Esophagus muscularis mucosa (tissue), 4 donors: ENCODE measurements around the gene CAPN10.

Experiments
- CTCF ChIP-seq, 3 experiments: fragments of 200-600 bp in 2 of 3; fragments of 450-650 bp in 1 of 3; sonication (generic) in 2 of 3; IDR thresholded peaks; one replicate each; pipeline ENCODE4 v1.5.1; 2017 to 2019; ENCODE audit warnings: antibody characterized with exemption in 3 of 3, mild to moderate bottlenecking in 2 of 3, moderate library complexity in 1 of 3
- EP300 ChIP-seq: sonication (generic); formaldehyde crosslinking; IDR thresholded peaks from one replicate; pipeline ENCODE4 v1.6.1; 2017; ENCODE audit warnings: antibody characterized with exemption
- POLR2A ChIP-seq: fragments of 450-650 bp; IDR thresholded peaks from one replicate; pipeline ENCODE4 v1.6.1; 2017; ENCODE audit warnings: antibody characterized with exemption, moderate library complexity, mild to moderate bottlenecking, low read depth
- POLR2AphosphoS5 ChIP-seq, 2 donors: sonication (generic); formaldehyde crosslinking; IDR thresholded peaks; one replicate each; pipeline ENCODE4 v1.6.1; 2017; ENCODE audit warnings: antibody characterized with exemption in 2 of 2

- TF ChIP-seq CTCF (IDR thresholded peaks at IDR 0.05) (no peak), POLR2AphosphoS5 (IDR thresholded peaks at IDR 0.05) (no peak), POLR2A (no peak), EP300 (no peak)
Observed at GRCh38 chr2:240593026-240593702, 6.6 kb downstream of the CAPN10 start.
